GM23248 (cell line): ENCODE data around the gene SURF4. TPM values are rescaled to one million over a fixed set of nuclear protein-coding genes. Genes with fewer than 3 reads are reported as not detected.

Source experiments
- DNase-seq: peaks from one replicate; pipeline ENCODE4 v3.0.0-alpha.2; 2015
- H2AFZ ChIP-seq: fragments of 200-600 bp; sonication (generic); 2 replicates; pipeline ENCODE4 v1.6.1; 2016; ENCODE audit warnings: antibody characterized with exemption
- H3F3A ChIP-seq: fragments of 200-600 bp; sonication (generic); 2 replicates; pipeline ENCODE4 v1.6.1; 2016; ENCODE audit warnings: mild to moderate bottlenecking, antibody characterized with exemption, mixed run types; ENCODE audit not compliant: insufficient read depth
- H3K27ac ChIP-seq: fragments of 200-600 bp; sonication (generic); 2 replicates; pipeline ENCODE4 v1.5.1; 2016; ENCODE audit warnings: mild to moderate bottlenecking
- H3K27me3 ChIP-seq: fragments of 200-600 bp; sonication (generic); replicated peaks from 2 replicates; pipeline ENCODE4 v1.6.1; 2016; ENCODE audit warnings: mild to moderate bottlenecking; ENCODE audit not compliant: insufficient read depth
- H3K36me3 ChIP-seq: fragments of 200-600 bp; sonication (generic); 2 replicates; pipeline ENCODE4 v1.6.1; 2016; ENCODE audit warnings: low read depth, mild to moderate bottlenecking
- H3K4me1 ChIP-seq: fragments of 200-600 bp; sonication (generic); 2 replicates; pipeline ENCODE4 v1.6.1; 2016; ENCODE audit warnings: mild to moderate bottlenecking; ENCODE audit not compliant: insufficient read depth
- H3K4me2 ChIP-seq: fragments of 200-600 bp; sonication (generic); one replicate; pipeline ENCODE4 v1.6.1; 2016; ENCODE audit warnings: mild to moderate bottlenecking; ENCODE audit not compliant: unreplicated experiment
- H3K4me3 ChIP-seq: fragments of 200-600 bp; sonication (generic); 2 replicates; pipeline ENCODE4 v1.5.1; 2016; ENCODE audit warnings: mild to moderate bottlenecking
- H3K79me2 ChIP-seq: fragments of 200-600 bp; sonication (generic); 2 replicates; pipeline ENCODE4 v1.6.1; 2016; ENCODE audit warnings: mild to moderate bottlenecking; ENCODE audit not compliant: insufficient read depth
- H3K9ac ChIP-seq: fragments of 200-600 bp; sonication (generic); 2 replicates; pipeline ENCODE4 v1.6.1; 2016; ENCODE audit warnings: mild to moderate bottlenecking
- H3K9me2 ChIP-seq: fragments of 200-600 bp; sonication (generic); 2 replicates; pipeline ENCODE4 v1.6.1; 2016; ENCODE audit warnings: mixed run types, mild to moderate bottlenecking, moderate library complexity; ENCODE audit not compliant: insufficient read depth
- H3K9me3 ChIP-seq: fragments of 200-600 bp; sonication (generic); one replicate; pipeline ENCODE4 v1.6.1; 2017; ENCODE audit warnings: low read depth
- H4K20me1 ChIP-seq: fragments of 200-600 bp; sonication (generic); 2 replicates; pipeline ENCODE4 v1.6.0; 2016; ENCODE audit not compliant: insufficient read depth
- EZH2 ChIP-seq: fragments of 200-600 bp; sonication (generic); IDR thresholded peaks from 2 replicates; pipeline ENCODE4 v1.6.1; 2018; ENCODE audit warnings: antibody characterized with exemption, mild to moderate bottlenecking; ENCODE audit not compliant: insufficient read depth, poor library complexity, severe bottlenecking
- EZH2phosphoT487 ChIP-seq: fragments of 200-600 bp; sonication (generic); IDR thresholded peaks from 2 replicates; pipeline ENCODE4 v1.6.1; 2018; ENCODE audit warnings: antibody characterized with exemption, moderate library complexity, mild to moderate bottlenecking, low read depth; ENCODE audit not compliant: insufficient read depth
- WGBS, 2 experiments: methylation state at CpG; one replicate each; pipeline ENCODE4 v1.1.6; 2015 to 2017; ENCODE audit warnings: low lambda C conversion rate in 2 of 2, low coverage in 1 of 2; ENCODE audit errors: missing lambda C conversion rate in 2 of 2; 5-methylcytosine and 5-hydroxymethylcytosine counted together
- in situ Hi-C: fragments of 300-500 bp; cut with MboI; formaldehyde crosslinking; loops from 2 replicates; pipeline ENCODE4 v1.15.0; 2020
- polyA plus RNA-seq: library from polyadenylated mRNA; unstranded; fragments of >200 nt; fragmentation: Nextera tagmentation; extraction: Ambion mirVana; gene quantifications from 2 replicates; pipeline ENCODE4 v1.2.1, GENCODE V29; 2016
- total RNA-seq: library from RNA; depleted of rRNA; stranded (reverse); fragments of >200 nt; shearing (Covaris generic); gene quantifications from 2 replicates; pipeline ENCODE4 v1.2.3, GENCODE V29; 2014

SURF4 gene
- total and polyA plus RNA-seq, 2 experiments from 2014 or later: 406 to 638 TPM

DNA sequence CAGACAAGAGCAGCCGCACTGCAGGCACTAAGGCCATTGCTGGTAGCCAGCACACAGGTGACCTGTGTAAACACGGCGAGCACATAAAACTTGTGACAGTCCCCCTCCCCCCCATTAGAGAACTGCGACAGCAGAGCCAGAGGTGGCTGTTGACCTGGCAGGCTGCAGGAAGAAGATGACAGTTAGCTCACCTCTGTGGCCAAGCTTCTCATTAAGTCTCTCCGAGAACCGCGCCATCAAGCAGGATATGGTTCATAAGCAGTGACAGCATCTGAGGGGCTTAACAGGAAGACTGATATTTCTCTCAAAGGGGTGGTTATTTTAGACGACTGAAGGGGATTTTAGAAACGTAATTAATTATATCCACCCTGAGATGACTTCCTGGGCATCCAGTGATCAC is 5.2 kb downstream of the SURF4 start:
- H3K79me2 ChIP-seq: peaks cover 100% of the 10 kb centered on the region
- no peak for DNase-seq
- TF ChIP-seq EZH2phosphoT487 (no peak), EZH2 (no peak)
- no peaks in the 10 kb centered on the region for H3K9me3 ChIP-seq
- H3K27me3 ChIP-seq: no peaks in the 10 kb centered on the region
- H4K20me1 ChIP-seq: peaks cover 70% of the 10 kb centered on the region
- H3K36me3 ChIP-seq: peaks cover 28% of the 10 kb centered on the region
- WGBS, 2 experiments: 64% methylated on average over 9 of the region's 9 CpGs
- in situ Hi-C loops: no loop called here
- H3K4me2 ChIP-seq: no peak overlapping the region
- no peak overlapping the region for H3K9ac ChIP-seq
- no peak overlapping the region for H2AFZ ChIP-seq
- H3K4me3 ChIP-seq: no peak overlapping the region
- H3K27ac ChIP-seq: no peak overlapping the region
- H3K9me2 ChIP-seq: no peaks in the 10 kb centered on the region
- peaks cover 40% of the 10 kb centered on the region for H3F3A ChIP-seq
- H3K4me1 ChIP-seq: peaks cover 56% of the 10 kb centered on the region

DNA sequence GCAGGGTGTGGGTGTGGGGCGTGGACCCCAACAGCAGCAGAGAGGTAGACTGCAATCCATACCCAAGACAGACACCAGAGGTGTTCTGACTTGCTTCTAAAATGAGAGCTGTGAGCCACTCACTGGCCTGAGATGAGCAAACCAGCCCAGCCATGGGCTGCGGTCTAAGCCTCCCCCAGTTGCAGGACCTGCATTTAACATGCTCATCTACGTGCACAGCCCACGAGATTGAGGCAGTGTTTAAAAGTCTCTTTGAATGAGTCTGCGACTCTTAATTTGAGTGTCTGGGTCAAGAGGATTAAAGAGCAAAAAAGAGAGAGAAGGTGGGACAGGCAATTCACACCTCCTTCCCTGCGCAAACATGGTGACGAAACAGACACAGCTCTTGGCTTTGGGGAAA is 5.9 kb downstream of the SURF4 start:
- peaks cover 42% of the 10 kb centered on the region for H3F3A ChIP-seq
- peaks cover 100% of the 10 kb centered on the region for H3K79me2 ChIP-seq
- H4K20me1 ChIP-seq: peaks cover 72% of the 10 kb centered on the region
- peaks cover 33% of the 10 kb centered on the region for H3K36me3 ChIP-seq
- no peak overlapping the region for H2AFZ ChIP-seq
- WGBS, 2 experiments: 81 to 85% methylated on average over 7 of the region's 7 CpGs
- no peak overlapping the region for H3K4me3 ChIP-seq
- H3K9ac ChIP-seq: no peak overlapping the region
- H3K27ac ChIP-seq: peak overlapping the region; percentile 0; the same call in 1 of the 2 replicates
- no peak for DNase-seq
- H3K4me2 ChIP-seq: no peak overlapping the region
- peaks cover 56% of the 10 kb centered on the region for H3K4me1 ChIP-seq
- H3K9me2 ChIP-seq: no peaks in the 10 kb centered on the region
- H3K9me3 ChIP-seq: no peaks in the 10 kb centered on the region
- H3K27me3 ChIP-seq: no peaks in the 10 kb centered on the region
- TF ChIP-seq EZH2 (no peak), EZH2phosphoT487 (no peak)
- in situ Hi-C loops: no loop called here

DNA sequence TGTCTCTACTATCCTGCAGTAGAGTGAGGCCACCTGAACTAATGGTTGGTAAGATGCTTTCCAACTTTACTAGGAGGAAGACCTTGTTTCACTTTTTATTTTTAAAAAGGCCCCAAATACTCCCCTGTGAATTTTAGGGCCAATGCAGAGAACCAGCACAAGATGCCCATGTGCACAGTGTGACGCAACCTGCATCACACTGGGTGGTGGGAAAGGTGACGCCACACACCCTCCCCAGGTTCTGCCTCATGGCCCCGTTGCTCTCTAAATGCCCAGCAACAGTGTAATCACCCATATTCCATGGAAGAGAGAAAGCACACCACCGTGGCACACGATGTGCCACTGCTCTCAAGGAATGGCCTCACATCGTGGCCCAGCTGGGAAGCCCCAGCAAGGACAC is 6.4 kb downstream of the SURF4 start:
- 69 to 71% methylated on average over 6 of the region's 6 CpGs for WGBS, 2 experiments
- Histone ChIP-seq H3K4me2 (no peak overlapping the region), H4K20me1 (peaks cover 72% of the 10 kb centered on the region), H3K4me3 (no peak overlapping the region), H3K9me3 (no peaks in the 10 kb centered on the region), H3K79me2 (peaks cover 100% of the 10 kb centered on the region), H3K9me2 (no peaks in the 10 kb centered on the region), H3F3A (peaks cover 36% of the 10 kb centered on the region), H3K27me3 (no peaks in the 10 kb centered on the region), H3K27ac (peak overlapping the region; percentile 0; the same call in 1 of the 2 replicates), H2AFZ (no peak overlapping the region), H3K4me1 (peaks cover 56% of the 10 kb centered on the region), H3K36me3 (peaks cover 33% of the 10 kb centered on the region), H3K9ac (peak overlapping the region; percentile 28)
- no peak for DNase-seq
- no peak for TF ChIP-seq EZH2phosphoT487
- no peak for TF ChIP-seq EZH2
- in situ Hi-C loops: no loop called here

DNA sequence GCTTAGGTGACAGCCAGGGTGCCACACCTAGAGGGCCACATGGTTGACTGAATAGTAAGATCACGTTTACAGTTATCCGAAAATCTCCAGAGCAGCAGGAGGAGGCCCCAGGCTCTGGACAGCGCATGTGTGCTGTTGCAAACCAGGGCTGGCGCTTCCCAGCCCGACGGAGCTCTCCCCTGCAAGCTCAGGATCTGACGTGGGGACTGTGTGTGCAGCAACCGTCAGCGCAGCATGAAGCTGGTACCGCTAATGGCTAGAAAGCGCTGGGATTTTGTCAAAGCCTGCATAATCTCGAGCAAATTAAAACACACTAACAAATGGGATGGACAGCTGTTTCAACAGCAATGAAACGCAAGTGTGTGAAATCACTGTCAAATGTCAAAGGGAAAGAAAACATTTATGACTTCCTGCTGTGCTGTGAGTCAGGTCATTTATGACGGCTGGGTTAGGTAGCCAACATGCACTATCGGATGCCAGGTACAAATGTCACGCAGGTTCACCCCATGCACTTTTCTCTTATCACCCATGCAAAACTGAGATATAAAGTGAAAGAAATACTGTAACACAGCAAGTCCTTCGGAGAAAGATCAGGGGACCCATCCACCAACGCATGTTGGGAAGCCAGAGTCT is 7.5 kb downstream of the SURF4 start:
- peaks cover 72% of the 10 kb centered on the region for H4K20me1 ChIP-seq
- DNase-seq: peak; percentile 40
- peak overlapping the region; percentile 0; the same call in 1 of the 2 replicates for H3K27ac ChIP-seq
- no peak overlapping the region for H3K4me3 ChIP-seq
- peak overlapping the region; percentile 28; the same call in 1 of the 2 replicates for H3K9ac ChIP-seq
- 54% methylated on average over 18 of the region's 18 CpGs for WGBS, 2 experiments
- peaks cover 32% of the 10 kb centered on the region for H3F3A ChIP-seq
- H3K9me2 ChIP-seq: no peaks in the 10 kb centered on the region
- peaks cover 47% of the 10 kb centered on the region for H3K4me1 ChIP-seq
- no peaks in the 10 kb centered on the region for H3K9me3 ChIP-seq
- TF ChIP-seq EZH2phosphoT487: no peak
- no peak for TF ChIP-seq EZH2
- in situ Hi-C loops: no loop called here
- no peaks in the 10 kb centered on the region for H3K27me3 ChIP-seq
- peaks cover 100% of the 10 kb centered on the region for H3K79me2 ChIP-seq
- no peak overlapping the region for H3K4me2 ChIP-seq
- peaks cover 44% of the 10 kb centered on the region for H3K36me3 ChIP-seq
- H2AFZ ChIP-seq: no peak overlapping the region
